Measurements from ENCODE around the gene BANF2. TPM values are rescaled to one million over a fixed set of nuclear protein-coding genes. Genes with fewer than 3 reads are reported as not detected.
A peak's percentile ranks its signal among the peaks of the same experiment; 100 is the strongest.

The BANF2 gene
- total and polyA plus RNA-seq, 2 of the 13 experiments (the other 11 are each of a cell fraction or from before 2014, with no cell fraction given) = 0.35 TPM; not detected in 1

DNA sequence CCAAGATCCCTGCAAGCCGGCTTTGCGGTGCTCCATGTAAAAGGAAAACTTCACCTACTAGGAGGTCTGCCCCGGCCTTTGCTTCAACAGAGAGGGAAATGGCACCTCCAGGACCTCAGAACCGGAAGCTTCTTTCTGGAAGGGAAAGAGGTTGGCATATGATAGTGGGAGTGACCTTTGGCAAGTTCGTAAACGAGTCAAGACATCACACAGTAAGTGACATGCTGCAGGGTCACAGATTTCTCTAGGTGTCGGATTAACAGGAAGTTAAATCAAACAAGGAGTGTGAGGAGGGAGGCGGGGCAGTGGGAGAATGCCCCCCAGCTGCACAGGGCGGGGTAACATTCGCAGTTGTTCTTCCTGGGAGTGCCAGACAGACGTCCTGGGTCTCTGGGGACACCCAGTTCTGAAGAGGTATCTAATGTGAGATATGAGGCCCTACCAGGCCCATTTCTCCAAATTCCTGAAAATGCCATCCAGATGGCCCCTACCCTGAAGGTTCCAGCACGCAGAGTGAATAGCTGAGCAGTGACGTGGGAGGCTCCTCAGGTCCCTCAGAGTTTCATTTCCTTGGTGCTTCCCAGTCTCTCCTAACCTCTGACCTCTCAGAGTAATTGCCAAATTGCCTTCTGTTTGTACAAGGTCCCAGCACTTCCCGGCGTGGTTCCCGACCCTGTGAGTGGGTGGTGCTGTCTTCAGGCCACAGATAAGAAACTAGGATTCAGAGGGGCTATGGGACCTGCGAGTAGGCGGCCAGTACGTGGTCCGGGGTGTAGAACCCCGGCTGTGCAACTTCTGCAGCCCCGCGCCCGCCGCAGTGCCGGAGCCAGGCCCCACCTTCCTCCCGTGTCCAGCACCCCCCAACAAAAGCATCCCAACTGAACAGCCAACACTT, 19.6 kb upstream of the BANF2 start (continued):
- TF ChIP-seq ZNF350 (CRISPR knock-in tag; IDR thresholded peaks at IDR 0.05; ENCODE audit: borderline replicate concordance, low read depth) (peak; percentile 62), HMGA1 (CRISPR knock-in tag; conservative IDR thresholded peaks at IDR 0.05) (no peak), NBN (conservative IDR thresholded peaks at IDR 0.05) (no peak), ZNF263 (CRISPR knock-in tag; IDR thresholded peaks at IDR 0.05) (peak; percentile 29), ERF (CRISPR knock-in tag; IDR thresholded peaks at IDR 0.05) (peak; percentile 70), ZFP36 (IDR thresholded peaks at IDR 0.05; ENCODE audit: borderline replicate concordance, low read depth, low read length, partially characterized antibody) (no peak), NFE2L2 (IDR thresholded peaks at IDR 0.05; ENCODE audit: low read length) (no peak), TCF7L2 (IDR thresholded peaks at IDR 0.05; ENCODE audit: low read depth, low read length) (no peak), ZNF225 (CRISPR knock-in tag; IDR thresholded peaks at IDR 0.05) (0 out of 2 replicates have a peak, but pooled peaks have one; percentile 32), ATF1 (CRISPR knock-in tag; IDR thresholded peaks at IDR 0.05) (no peak), TEAD2 (CRISPR knock-in tag; IDR thresholded peaks at IDR 0.05) (no peak), RNF2 (conservative IDR thresholded peaks at IDR 0.05; ENCODE audit: low read depth) (no peak), RBM22 (optimal IDR thresholded peaks at IDR 0.05; ENCODE audit: low read length) (peak; percentile 57), RFXAP (CRISPR knock-in tag; IDR thresholded peaks at IDR 0.05; ENCODE audit: borderline replicate concordance) (0 out of 2 replicates have a peak, but pooled peaks have one; percentile 42), ZNF180 (CRISPR knock-in tag; IDR thresholded peaks at IDR 0.05; ENCODE audit: borderline replicate concordance, low read depth) (no peak; the same call in 1 of the 2 replicates)
- TF ChIP-seq, protein P1, sequence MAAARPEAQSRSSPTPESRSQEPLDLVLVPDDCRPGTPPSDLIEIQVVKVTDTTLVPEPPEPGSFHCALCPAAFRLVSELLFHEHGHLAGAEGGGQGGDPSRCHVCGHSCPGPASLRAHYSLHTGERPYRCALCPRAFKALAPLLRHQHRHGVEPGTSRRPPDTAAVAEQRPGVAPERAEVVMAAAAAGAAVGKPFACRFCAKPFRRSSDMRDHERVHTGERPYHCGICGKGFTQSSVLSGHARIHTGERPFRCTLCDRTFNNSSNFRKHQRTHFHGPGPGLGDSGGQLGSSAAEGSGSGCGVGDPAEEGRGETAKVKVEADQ (CRISPR knock-in tag; IDR thresholded peaks at IDR 0.05; ENCODE audit: borderline replicate concordance) = no peak
- TF ChIP-seq, protein P2, sequence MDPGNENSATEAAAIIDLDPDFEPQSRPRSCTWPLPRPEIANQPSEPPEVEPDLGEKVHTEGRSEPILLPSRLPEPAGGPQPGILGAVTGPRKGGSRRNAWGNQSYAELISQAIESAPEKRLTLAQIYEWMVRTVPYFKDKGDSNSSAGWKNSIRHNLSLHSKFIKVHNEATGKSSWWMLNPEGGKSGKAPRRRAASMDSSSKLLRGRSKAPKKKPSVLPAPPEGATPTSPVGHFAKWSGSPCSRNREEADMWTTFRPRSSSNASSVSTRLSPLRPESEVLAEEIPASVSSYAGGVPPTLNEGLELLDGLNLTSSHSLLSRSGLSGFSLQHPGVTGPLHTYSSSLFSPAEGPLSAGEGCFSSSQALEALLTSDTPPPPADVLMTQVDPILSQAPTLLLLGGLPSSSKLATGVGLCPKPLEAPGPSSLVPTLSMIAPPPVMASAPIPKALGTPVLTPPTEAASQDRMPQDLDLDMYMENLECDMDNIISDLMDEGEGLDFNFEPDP (CRISPR knock-in tag; conservative IDR thresholded peaks at IDR 0.05) = no peak
- TF ChIP-seq, protein P3, sequence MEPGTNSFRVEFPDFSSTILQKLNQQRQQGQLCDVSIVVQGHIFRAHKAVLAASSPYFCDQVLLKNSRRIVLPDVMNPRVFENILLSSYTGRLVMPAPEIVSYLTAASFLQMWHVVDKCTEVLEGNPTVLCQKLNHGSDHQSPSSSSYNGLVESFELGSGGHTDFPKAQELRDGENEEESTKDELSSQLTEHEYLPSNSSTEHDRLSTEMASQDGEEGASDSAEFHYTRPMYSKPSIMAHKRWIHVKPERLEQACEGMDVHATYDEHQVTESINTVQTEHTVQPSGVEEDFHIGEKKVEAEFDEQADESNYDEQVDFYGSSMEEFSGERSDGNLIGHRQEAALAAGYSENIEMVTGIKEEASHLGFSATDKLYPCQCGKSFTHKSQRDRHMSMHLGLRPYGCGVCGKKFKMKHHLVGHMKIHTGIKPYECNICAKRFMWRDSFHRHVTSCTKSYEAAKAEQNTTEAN (CRISPR knock-in tag; conservative IDR thresholded peaks at IDR 0.05) = no peak; the same call in 1 of the 2 replicates
- TF ChIP-seq, protein P4, sequence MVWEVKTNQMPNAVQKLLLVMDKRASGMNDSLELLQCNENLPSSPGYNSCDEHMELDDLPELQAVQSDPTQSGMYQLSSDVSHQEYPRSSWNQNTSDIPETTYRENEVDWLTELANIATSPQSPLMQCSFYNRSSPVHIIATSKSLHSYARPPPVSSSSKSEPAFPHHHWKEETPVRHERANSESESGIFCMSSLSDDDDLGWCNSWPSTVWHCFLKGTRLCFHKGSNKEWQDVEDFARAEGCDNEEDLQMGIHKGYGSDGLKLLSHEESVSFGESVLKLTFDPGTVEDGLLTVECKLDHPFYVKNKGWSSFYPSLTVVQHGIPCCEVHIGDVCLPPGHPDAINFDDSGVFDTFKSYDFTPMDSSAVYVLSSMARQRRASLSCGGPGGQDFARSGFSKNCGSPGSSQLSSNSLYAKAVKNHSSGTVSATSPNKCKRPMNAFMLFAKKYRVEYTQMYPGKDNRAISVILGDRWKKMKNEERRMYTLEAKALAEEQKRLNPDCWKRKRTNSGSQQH (CRISPR knock-in tag; IDR thresholded peaks at IDR 0.05; ENCODE audit: low read depth) = peak; percentile 57; the same call in 1 of the 2 replicates
- TF ChIP-seq, protein P5, sequence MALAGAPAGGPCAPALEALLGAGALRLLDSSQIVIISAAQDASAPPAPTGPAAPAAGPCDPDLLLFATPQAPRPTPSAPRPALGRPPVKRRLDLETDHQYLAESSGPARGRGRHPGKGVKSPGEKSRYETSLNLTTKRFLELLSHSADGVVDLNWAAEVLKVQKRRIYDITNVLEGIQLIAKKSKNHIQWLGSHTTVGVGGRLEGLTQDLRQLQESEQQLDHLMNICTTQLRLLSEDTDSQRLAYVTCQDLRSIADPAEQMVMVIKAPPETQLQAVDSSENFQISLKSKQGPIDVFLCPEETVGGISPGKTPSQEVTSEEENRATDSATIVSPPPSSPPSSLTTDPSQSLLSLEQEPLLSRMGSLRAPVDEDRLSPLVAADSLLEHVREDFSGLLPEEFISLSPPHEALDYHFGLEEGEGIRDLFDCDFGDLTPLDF (CRISPR knock-in tag; IDR thresholded peaks at IDR 0.05) = peak; percentile 32; the same call in 1 of the 2 replicates
- TF ChIP-seq, protein P6, sequence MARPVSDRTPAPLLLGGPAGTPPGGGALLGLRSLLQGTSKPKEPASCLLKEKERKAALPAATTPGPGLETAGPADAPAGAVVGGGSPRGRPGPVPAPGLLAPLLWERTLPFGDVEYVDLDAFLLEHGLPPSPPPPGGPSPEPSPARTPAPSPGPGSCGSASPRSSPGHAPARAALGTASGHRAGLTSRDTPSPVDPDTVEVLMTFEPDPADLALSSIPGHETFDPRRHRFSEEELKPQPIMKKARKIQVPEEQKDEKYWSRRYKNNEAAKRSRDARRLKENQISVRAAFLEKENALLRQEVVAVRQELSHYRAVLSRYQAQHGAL (CRISPR knock-in tag; IDR thresholded peaks at IDR 0.05; ENCODE audit: not compliant biosample characterization) = no peak

Data from HepG2 (cell line).